GM18508 (cell line): ENCODE results near the gene CENPL.
"Not testable (repeated sequence)": the region's sequence is repeated elsewhere in the genome, so short reads cannot be mapped to it uniquely, and the experiment has no call there.

Experiments used
- ATAC-seq: cut with Tn5 transposase; IDR thresholded peaks from one replicate; pipeline ENCODE4 v1.9.1; 2021; ENCODE audit warnings: moderate number of reproducible peaks; ENCODE audit not compliant: insufficient read depth, unreplicated experiment

Gene CENPL

GRCh38 chr1:173857363-173857917, 32.8 kb upstream of the CENPL start:
- no peak for ATAC-seq

GRCh38 chr1:173856903-173857302, 32.2 kb upstream of the CENPL start:
- ATAC-seq = no peak

GRCh38 chr1:173856014-173856413, 31.3 kb upstream of the CENPL start:
- ATAC-seq = no peak

- ATAC-seq = no peak
Observed at GRCh38 chr1:173853074-173853473, 28.4 kb upstream of the CENPL start.

DNA sequence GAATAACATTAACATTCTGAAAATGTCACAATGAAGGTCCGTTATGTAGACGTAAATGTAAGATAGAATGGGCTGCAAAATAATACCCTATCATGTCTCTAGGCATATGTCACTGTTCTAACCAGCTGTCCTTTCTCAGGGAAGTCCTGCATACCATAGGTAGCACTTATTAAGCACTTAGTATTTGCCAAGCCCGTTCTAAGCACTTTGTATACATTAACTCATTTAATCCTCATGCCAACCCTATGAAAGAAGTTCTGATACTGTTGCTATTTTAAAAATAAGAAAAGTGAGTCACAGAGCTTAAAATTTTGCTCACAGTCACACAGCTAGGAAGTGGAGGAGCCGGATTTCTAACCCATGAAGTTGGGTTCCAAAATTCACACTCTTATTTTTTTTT, 27.4 kb upstream of the CENPL start:
- no peak for ATAC-seq

DNA sequence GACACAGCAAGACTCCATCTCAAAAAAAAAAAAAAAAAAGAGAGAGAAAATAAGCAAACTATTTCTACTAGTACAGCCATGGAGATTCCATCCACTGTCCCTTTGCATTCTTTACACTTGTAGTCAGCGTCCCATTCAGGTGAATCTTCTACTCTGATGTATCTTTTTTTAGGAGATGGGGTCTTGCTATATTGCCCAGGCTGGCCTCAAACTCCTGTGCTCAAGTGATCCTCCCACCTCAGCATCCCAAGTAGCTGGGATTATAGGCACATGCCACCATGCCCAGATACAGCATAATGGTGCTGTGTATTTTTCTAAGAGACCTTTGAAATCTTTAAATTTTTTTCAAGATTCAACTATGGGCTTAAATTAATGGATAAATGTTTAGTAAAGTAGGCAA, 8.1 kb upstream of the CENPL start:
- no peak for ATAC-seq

DNA sequence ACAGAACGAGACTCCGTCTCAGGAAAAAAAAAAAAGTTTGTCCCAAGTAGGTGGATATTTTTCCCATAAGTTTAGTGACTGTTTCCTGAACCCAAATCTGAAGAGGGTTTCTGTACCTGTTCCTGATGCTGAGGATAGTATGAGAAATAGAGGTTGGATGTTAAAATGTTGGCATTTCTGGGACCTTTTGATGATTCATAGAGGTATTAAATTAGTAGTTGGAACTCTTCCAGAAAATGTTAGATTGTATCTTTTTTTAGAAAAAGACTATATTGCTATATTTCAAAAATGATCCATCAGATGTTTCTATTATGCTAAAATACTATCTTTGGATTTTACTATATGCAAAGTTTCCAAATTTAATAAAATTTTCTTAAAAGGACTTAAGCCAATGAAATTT, 2.9 kb upstream of the CENPL start:
- ATAC-seq = no peak

DNA sequence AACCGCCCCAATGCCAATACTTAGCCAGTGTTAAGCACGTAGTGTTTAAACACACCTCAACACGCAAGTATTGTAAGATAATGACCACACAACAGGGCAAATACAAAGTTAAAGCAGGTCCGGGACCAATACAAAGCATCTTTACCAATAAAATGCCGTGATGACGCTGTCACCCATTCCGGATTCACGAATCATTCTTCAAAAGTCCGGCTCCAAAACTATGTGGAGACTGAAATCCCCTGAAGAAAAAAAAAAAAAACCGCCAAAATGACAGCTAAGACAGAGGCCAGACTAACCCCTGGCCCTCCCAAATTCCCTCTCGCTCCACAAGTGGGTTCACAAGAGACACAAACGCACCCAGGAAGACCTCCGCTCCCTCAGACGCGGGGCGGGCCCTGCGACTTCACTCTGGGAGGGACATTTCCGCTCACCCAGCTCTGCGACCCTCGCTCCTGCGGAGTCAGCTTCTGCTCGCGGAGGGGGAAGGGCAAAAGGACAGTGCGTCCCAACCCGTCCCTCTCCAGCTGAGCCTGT, 835 bp downstream of the CENPL start:
- no peak for ATAC-seq

DNA sequence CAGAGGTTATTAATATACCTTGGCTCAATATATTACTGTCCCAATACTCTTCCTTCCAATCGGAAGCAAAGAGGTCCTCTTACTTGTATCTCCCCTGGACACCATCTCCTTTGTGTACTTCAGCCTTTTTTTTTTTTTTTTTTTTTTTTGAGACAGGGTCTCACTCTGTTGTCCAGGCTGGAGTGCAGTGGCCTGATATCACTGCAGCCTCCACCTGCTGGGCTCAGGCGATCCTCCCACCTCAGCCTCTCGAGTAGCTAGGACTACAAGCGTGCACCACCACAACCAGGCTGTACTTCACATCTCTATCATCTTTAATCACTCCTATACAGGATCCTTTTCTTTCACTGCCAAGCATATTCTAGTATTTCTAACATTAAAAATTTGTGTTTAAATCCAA, 3.0 kb downstream of the CENPL start:
- no peak for ATAC-seq

GRCh38 chr1:173818459-173818858, 6.2 kb downstream of the CENPL start:
- no peak for ATAC-seq

DNA sequence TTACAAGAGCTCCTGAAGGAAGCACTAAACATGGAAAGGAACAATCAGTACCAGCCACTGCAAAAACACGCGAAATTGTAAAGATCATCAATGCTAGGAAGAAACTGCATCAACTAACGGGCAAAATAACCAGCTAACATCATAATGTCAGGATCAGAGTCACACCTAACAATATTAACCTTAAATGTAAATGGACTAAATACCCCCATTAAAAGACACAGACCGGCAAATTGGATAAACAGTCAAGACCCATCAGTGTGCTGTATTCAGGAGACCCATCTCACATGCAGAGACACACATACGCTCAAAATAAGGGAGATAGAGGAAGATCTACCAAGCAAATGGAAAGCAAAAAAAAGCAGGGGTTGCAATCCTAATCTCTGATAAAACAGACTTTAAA, 11.0 kb downstream of the CENPL start:
- ATAC-seq = not testable (repeated sequence)

GRCh38 chr1:173802961-173803360, 21.7 kb downstream of the CENPL start:
- ATAC-seq = no peak

GRCh38 chr1:173799995-173800394, 24.7 kb downstream of the CENPL start:
- not testable (repeated sequence) for ATAC-seq

DNA sequence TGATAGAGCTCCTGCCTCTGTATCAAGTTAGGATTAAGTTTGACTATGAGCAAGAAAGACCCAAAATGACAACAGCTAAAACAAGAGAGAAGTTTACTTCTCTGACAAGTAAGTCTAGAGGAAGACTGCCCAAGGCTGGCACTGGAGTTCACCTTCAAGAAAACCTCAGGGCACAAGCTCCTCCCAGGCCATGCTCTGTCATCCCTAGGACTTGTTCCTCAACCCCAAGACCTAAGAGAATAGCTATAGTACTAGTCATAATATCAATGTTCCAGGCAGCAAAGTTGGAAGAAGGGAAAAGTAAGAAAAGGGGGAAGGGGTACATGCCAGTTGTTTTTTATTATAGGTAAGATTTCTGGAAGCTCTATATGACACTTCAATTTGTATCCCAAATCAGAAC, 26.6 kb downstream of the CENPL start:
- no peak for ATAC-seq

DNA sequence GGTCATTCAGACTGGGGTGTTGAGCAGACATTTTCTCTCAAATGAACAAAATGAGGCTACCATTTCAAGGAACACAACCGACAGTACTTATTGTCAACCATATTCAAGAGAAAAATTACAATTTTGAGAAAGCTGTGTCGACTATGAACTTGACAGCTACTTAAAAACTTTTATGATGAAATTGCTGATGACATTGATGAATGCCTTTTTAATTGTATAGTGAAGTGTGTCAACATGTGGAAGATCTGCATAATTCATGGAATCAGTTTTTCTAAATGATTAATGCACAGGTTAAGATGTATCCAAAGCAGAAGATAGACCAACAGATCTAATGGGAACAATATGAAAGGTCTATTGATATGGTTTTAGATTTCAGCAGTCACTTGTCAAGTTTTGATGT, 34.8 kb downstream of the CENPL start:
- ATAC-seq = no peak

GRCh38 chr1:173784997-173785396, 39.7 kb downstream of the CENPL start:
- no peak for ATAC-seq

GRCh38 chr1:173779936-173780335, 44.7 kb downstream of the CENPL start:
- no peak for ATAC-seq

DNA sequence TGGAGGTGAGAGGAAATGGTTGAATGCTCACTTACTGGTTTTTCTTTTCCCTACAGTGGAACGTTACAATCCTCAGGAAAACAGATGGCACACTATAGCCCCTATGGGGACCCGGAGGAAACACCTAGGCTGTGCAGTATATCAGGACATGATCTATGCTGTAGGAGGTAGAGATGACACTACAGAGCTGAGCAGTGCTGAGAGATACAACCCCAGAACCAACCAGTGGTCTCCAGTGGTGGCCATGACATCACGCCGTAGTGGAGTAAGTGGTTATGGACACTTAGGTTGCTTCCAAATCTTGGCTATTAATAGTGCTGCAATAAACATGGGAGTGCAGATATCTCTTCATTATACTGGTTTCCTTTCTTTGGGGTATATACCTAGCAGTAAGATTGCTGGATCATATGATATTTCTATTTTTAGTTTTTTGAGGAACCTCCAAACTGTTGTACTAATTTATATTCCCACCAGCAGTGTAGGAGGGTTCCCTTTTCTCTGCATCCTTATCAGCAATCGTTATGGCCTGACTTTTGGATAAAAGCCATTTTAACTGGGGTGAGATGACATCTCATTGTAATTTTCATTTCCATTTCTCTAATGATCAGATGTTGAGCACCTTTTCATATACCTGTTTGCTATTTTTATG, 49.0 kb downstream of the CENPL start:
- ATAC-seq = no peak

DNA sequence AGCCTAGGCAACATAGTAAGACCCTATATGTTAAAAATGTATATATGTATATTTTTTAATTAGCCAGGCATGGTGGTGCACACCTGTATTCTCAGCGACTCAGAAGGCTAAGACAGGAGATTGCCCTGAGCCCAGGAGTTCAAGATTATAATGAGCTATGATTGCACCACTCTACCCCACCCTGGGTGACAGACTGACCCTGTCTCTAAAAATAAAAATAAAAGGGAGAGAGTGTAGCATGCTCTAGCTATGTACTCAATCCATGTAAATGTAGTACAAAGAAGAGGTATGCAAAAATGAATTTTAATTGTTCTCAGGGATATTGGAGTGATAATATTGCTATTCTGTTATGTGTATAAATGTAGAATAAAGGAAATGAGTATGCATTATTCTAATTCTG, 53.1 kb downstream of the CENPL start:
- no peak for ATAC-seq

- not testable (repeated sequence) for ATAC-seq
Observed at GRCh38 chr1:173770330-173770729, 54.4 kb downstream of the CENPL start.

- ATAC-seq = no peak
Observed at GRCh38 chr1:173768827-173769226, 55.9 kb downstream of the CENPL start.

DNA sequence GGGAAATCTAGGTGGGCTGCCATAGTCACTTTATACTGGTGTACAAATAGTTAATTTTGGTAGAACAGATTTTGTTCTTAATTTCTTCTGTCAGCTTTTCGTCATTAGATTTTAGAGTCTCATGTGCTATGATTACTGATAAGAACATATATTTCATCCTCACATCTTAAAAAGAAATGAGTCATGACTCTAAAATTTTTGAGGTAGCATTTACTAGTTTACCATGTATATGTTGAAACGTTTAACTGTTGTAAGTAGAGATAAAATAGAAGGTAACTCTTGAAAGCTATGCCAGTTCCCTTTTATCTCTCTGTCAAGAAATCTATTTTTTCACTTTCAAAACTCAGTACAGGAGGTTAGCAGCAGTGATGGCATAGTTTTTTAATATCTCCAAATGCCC, 56.5 kb downstream of the CENPL start:
- no peak for ATAC-seq
